Measurements from ENCODE around the gene BAD.

The BAD gene

GRCh38 chr11:64241491-64242374, 42.7 kb downstream of the BAD start:
- DNase-seq, result peak; percentile 99

DNA sequence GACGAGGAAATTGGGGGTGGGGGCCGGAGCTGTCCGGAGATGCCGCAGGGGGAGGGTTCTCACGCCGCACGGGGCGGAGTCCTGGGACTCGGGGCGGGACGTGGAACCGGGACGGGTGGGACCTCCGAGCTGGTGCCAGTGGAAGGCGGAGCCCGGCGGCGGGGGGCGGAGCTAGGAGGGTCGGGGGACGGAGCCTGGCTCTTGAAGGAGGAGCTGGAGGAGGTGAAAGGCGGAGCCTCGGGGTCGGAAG, 43.3 kb downstream of the BAD start:
- DNase-seq, result no peak

DNA sequence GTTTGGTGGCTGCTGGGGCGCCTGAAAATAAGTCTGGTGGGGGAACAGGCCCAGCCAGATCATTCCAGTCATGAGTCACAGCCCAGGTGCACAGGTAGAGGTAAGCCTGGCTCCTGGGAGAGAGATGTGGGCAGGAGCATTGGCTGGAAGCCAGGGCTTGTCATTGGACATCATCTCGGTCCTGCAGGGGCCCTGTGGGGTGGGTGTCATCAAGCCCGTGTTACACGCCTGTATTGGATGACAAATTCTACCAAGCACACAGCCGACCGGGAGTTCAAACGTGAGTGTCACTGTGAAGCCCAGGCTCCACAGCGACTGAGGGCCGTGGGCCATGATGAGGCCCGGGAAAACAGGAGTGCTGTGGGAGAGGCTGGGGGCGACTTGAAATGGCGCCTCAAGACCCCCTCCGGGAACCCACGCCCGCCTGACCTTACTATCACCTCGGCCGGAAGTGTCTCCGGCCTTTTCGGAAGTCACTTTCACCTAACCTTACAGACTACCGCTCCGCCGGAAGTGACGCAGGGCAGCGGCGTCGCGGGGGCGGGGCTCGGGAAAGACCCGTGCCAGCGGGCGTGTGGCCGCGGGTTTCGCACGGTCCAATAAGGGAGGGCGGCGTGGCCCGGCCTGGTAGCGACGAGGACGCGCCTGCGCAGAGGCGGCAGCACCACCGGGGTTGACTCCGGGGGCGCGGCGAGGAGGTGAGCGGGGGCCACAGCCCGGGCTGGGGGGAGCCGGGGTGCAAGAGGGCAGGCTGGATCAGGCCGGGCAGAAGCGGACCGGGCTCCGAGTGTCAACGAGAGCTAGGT, 43.8 kb downstream of the BAD start, which contains the start of gene FKBP2:
TSS of gene FKBP2 (plus strand) at position 661 of the 806 bp plus-strand sequence. CDS start 1,293 bp downstream, outside the sequence.
- peak; percentile 98 for DNase-seq

DNA sequence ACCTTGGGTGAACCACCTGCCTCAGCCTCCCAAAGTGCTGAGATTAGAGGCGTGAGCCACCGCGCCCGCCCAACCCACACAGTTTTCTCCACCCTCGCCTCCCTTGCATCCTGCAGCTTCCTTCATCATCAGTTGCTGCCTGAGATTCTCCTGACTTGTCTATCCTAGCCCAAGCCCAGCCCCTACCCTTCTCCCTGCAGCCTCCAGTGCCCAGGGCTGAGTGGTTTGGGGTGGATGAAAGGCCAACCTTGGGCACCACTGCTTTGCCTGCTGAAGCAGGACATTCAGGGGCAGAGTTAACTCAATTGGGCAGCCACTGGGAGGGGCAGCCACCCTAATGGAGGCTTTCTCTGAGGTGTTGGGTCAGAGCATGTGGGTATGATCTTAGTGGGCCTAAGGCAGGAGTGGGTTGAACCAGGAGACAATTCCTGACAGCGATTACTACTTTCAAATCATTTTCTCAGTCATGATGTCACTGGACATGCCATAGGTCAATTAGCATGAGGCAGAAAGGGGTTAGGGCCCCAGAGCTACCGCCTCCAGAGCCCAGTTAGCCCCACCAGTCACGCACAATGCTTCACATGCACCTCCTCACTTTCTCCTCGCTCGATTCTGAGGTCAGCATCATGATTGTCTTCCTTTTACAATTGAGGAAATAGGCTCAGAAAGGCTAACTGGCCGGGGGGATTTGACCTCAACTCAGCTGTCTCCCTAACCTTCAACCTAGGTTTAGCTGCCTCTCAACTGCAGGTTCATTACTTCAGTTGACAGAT, 44.6 kb downstream of the BAD start:
- DNase-seq, result no peak

DNA sequence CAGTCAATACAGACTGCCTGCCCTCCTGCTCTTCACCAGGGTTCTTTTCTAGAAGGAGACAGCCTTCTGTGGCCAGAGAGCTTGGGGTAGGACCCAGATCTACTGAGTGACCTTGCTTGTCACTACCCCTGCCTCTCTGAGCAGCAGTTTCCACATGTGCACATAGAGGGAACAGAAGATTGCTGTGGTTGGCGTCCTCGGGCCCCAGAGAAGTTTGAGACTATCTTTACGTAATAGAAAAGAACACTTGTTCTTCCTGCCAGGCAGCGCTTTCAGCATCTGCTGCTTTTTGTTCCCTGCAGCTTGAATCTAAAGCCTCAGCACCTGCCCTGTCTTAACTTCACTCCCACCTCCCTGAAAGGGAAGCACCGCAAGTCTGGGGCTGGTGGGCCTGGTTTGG, 45.5 kb downstream of the BAD start:
- no peak for DNase-seq

DNA sequence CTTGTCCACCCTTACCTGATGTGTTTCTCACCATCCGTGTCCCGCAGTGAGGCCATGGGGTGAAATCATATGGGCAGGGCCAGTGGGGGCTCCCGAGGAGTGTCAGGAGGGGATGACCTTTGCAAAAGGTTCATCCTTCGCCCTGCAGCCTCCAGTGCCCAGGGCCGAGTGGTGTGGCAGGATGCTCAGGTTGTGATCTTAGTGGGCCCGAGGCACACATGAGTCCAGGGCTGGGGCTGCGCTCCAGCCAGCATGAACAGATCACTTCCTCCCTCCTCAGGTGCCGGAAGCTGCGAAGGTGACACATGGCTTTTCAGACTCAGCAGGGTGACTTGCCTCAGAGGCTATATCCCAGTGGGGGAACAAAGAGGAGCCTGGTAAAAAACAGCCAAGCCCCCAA, 46.4 kb downstream of the BAD start:
- DNase-seq, result no peak

- DNase-seq, result no peak
These were observed 46.9 kb downstream of the BAD start for GRCh38 chr11:64237484-64237951.

DNA sequence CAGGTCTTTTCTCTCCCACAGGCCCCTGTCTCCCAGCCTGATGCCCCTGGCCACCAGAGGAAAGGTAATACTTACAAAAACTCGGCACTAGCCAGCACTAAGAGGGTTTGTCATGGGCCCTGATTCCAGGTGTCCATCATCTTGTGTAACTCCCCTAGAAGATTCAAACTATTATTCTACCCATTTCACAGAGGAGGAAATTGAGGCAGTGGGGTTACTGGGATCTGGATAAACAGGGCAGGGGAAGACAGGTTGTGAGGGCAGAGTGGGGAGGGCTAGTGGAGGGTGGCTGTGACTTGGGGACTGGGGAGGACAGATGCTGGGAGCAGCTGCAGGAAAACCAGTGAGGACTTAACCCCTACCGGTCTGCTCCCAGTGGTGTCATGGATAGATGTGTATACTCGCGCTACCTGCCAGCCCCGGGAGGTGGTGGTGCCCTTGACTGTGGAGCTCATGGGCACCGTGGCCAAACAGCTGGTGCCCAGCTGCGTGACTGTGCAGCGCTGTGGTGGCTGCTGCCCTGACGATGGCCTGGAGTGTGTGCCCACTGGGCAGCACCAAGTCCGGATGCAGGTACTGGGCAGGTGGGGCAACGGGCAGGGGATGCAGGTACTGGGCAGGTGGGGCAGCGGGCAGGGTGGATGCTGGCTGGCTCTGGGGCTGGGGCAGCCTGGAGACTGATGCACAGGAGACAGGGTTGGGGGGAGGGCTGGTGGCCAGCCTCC, 48.9 kb downstream of the BAD start:
- no peak for DNase-seq

- DNase-seq, result peak; percentile 79
These were observed 49.7 kb downstream of the BAD start for GRCh38 chr11:64234647-64235379.

GRCh38 chr11:64233913-64234586, 50.4 kb downstream of the BAD start, which contains the start of gene VEGFB:
Gene VEGFB, plus strand, starts transcription at chr11:64234584. Its CDS starts 250 bp downstream, at chr11:64234834.
- DNase-seq, result peak; percentile 72

DNA sequence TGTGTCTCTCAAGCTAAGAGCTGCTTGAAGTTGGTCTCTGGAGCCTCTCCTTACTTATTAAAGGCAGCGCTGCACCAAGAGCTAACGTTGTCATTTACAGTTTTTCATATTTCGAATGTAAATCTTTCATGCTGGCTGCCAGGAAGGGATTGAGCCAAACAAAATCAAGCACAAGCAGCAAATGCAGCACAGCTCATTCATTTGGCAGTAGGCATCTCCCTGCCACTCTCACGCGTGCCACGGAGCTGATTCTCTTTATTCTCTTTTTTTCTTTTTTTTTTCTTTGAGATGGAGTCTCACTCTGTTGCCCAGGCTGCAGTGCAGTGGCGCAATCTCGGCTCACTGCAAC, 51.5 kb downstream of the BAD start:
- DNase-seq, result no peak

- DNase-seq, result no peak
These were observed 52.1 kb downstream of the BAD start for GRCh38 chr11:64232182-64232966.

GRCh38 chr11:64231546-64231945, 52.9 kb downstream of the BAD start:
- DNase-seq, result peak; percentile 62

DNA sequence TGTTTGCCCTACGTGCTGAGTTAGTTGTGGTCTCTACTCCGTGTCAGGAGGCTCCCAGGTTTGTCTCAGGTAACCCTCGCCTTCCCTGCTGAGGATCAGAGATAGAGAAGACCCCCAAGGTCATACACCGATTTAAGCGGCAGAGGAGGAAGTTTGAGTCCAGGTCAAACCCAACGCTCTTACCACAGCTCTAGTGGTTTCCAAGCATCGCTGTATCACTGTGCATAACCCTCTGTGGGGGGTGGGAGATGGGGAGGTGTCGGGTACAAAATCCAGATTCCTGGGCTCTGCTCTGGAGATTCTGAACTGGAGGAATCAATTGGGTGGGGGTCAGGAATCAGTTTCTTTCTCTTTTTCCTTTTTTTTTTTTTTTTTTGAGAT, 53.5 kb downstream of the BAD start:
- peak; percentile 58 for DNase-seq

- peak; percentile 99 for DNase-seq
These were observed 54.1 kb downstream of the BAD start, which contains the start of gene DNAJC4 for GRCh38 chr11:64230171-64230984. Gene DNAJC4, plus strand, starts transcription at chr11:64230548. Its CDS starts 307 bp downstream, at chr11:64230855.

GRCh38 chr11:64229744-64230170, 54.7 kb downstream of the BAD start:
- peak; percentile 9 for DNase-seq

- DNase-seq, result no peak
These were observed 55.2 kb downstream of the BAD start for GRCh38 chr11:64229090-64229743.

GRCh38 chr11:64227405-64227956, 57.0 kb downstream of the BAD start:
- no peak for DNase-seq
